ENCODE measurements around the gene CLUH. TPM values are rescaled to one million over a fixed set of nuclear protein-coding genes. Genes with fewer than 3 reads are reported as not detected.
A peak's percentile ranks its signal among the peaks of the same experiment; 100 is the strongest.

The CLUH gene
- total and polyA plus RNA-seq, 2 experiments from 2014 or later: 45.5 to 50.2 TPM

DNA sequence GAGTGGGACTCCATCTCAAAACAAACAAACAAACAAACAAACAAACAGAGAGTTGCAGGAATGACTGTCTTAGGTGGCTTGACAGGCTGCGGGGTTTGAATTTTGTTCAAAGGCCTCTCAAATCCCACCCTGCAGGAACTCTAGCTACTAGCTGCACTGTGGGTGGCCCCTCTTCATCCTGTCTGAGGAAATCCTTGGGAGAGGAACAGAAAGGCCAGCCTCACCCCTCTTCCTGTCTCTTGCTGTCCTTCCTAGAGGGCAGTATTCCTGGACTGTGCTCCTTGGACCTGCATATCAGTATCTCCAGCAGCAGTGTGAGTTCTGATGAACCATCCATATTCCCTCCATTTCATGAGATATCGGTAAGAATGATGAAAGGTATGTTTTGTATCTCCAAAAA, 39.9 kb upstream of the CLUH start:
- Histone ChIP-seq H3K4me1 (ENCODE audit: insufficient read depth) (peaks cover 7% of the 10 kb centered on the region), H3K9me3 (ENCODE audit: low read depth) (no peaks in the 10 kb centered on the region), H3K36me3 (replicated peaks; ENCODE audit: insufficient read depth, low read depth) (no peaks in the 10 kb centered on the region), H3K4me2 (no peak overlapping the region), H4K20me1 (ENCODE audit: insufficient read depth, poor library complexity, severe bottlenecking) (no peaks in the 10 kb centered on the region), H3K27ac (no peak overlapping the region), H3K4me3 (no peak overlapping the region), H3K79me2 (no peaks in the 10 kb centered on the region), H2AFZ (no peak overlapping the region), H3K9me2 (replicated peaks; ENCODE audit: insufficient read depth) (no peaks in the 10 kb centered on the region), H3K27me3 (peaks cover 76% of the 10 kb centered on the region)
- WGBS (ENCODE audit: low lambda C conversion rate, missing lambda C conversion rate): 63% methylated on average over 2 of the region's 2 CpGs
- TF ChIP-seq EZH2 (IDR thresholded peaks at IDR 0.05; ENCODE audit: borderline replicate concordance) (no peak), EZH2phosphoT487 (IDR thresholded peaks at IDR 0.05; ENCODE audit: low read depth, severe bottlenecking, unreplicated experiment) (no peak)
- TF ChIP-seq, protein P1, sequence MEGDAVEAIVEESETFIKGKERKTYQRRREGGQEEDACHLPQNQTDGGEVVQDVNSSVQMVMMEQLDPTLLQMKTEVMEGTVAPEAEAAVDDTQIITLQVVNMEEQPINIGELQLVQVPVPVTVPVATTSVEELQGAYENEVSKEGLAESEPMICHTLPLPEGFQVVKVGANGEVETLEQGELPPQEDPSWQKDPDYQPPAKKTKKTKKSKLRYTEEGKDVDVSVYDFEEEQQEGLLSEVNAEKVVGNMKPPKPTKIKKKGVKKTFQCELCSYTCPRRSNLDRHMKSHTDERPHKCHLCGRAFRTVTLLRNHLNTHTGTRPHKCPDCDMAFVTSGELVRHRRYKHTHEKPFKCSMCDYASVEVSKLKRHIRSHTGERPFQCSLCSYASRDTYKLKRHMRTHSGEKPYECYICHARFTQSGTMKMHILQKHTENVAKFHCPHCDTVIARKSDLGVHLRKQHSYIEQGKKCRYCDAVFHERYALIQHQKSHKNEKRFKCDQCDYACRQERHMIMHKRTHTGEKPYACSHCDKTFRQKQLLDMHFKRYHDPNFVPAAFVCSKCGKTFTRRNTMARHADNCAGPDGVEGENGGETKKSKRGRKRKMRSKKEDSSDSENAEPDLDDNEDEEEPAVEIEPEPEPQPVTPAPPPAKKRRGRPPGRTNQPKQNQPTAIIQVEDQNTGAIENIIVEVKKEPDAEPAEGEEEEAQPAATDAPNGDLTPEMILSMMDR (IDR thresholded peaks at IDR 0.05; ENCODE audit: poor library complexity): no peak
- no peak for DNase-seq (ENCODE audit: low spot score)

DNA sequence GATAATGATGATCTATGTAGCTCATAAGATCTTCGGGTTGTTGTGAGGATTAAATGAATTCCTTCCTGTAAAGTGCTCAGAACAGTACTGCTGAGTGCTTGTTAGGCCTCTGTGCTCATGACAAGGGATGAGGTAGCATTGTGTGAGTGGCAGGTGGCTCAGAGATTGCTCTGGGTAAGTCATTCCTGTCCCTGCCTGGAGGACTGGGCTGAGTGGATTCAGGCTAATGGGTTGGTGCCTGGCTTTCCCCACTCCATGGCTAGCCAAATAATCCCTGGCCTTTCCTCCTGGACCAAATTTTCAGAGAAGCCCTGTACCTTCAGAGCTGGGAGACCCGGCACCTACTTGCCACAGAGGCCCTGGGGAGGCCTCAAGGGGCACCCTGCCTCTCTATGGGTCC, 39.2 kb upstream of the CLUH start:
- no peak overlapping the region for H3K27ac ChIP-seq
- H3K27me3 ChIP-seq: peaks cover 74% of the 10 kb centered on the region
- peaks cover under 1% of the 10 kb centered on the region for H3K4me1 ChIP-seq (ENCODE audit: insufficient read depth)
- TF ChIP-seq, protein P1 (IDR thresholded peaks at IDR 0.05; ENCODE audit: poor library complexity): no peak
- no peak for TF ChIP-seq EZH2 (IDR thresholded peaks at IDR 0.05; ENCODE audit: borderline replicate concordance)
- TF ChIP-seq EZH2phosphoT487 (IDR thresholded peaks at IDR 0.05; ENCODE audit: low read depth, severe bottlenecking, unreplicated experiment): no peak
- H2AFZ ChIP-seq: no peak overlapping the region
- no peak for DNase-seq (ENCODE audit: low spot score)
- H3K9me2 ChIP-seq (replicated peaks; ENCODE audit: insufficient read depth): no peaks in the 10 kb centered on the region
- H4K20me1 ChIP-seq (ENCODE audit: insufficient read depth, poor library complexity, severe bottlenecking): no peaks in the 10 kb centered on the region
- H3K9me3 ChIP-seq (ENCODE audit: low read depth): no peaks in the 10 kb centered on the region
- 82% methylated on average over 2 of the region's 2 CpGs for WGBS (ENCODE audit: low lambda C conversion rate, missing lambda C conversion rate)
- no peaks in the 10 kb centered on the region for H3K36me3 ChIP-seq (replicated peaks; ENCODE audit: insufficient read depth, low read depth)
- no peaks in the 10 kb centered on the region for H3K79me2 ChIP-seq
- no peak overlapping the region for H3K4me3 ChIP-seq
- H3K4me2 ChIP-seq: no peak overlapping the region

DNA sequence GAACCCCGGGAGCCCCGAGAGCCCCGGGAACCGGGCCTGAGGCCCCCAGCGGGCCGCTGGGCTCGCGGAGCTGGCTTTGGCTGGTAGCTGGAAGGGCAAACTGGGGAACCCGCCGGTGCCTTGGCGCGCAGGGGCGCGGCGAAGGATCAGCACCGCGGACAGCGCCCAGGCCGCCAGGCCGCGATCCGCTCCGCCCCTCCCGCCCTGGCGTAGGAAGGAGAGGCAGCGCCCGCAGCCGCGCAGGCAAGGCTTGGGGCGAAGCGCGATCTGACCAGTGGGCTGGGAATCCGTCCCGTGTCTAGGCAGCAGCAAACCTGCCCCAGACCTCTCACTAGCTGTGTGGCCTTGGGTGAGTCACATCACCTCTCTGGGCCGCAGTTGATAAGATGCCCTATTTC, 38.2 kb upstream of the CLUH start:
- peaks cover 76% of the 10 kb centered on the region for H3K27me3 ChIP-seq
- WGBS (ENCODE audit: low lambda C conversion rate, missing lambda C conversion rate): 1% methylated on average over 26 of the region's 35 CpGs
- no peaks in the 10 kb centered on the region for H3K9me2 ChIP-seq (replicated peaks; ENCODE audit: insufficient read depth)
- H3K4me1 ChIP-seq (ENCODE audit: insufficient read depth): no peaks in the 10 kb centered on the region
- no peaks in the 10 kb centered on the region for H3K79me2 ChIP-seq
- TF ChIP-seq, protein P1 (IDR thresholded peaks at IDR 0.05; ENCODE audit: poor library complexity): no peak
- TF ChIP-seq EZH2phosphoT487 (IDR thresholded peaks at IDR 0.05; ENCODE audit: low read depth, severe bottlenecking, unreplicated experiment) (no peak), EZH2 (IDR thresholded peaks at IDR 0.05; ENCODE audit: borderline replicate concordance) (no peak)
- H3K4me2 ChIP-seq: peak overlapping the region; percentile 78
- H3K36me3 ChIP-seq (replicated peaks; ENCODE audit: insufficient read depth, low read depth): no peaks in the 10 kb centered on the region
- no peak overlapping the region for H3K4me3 ChIP-seq
- peak; percentile 91 for DNase-seq (ENCODE audit: low spot score)
- no peaks in the 10 kb centered on the region for H4K20me1 ChIP-seq (ENCODE audit: insufficient read depth, poor library complexity, severe bottlenecking)
- H3K9me3 ChIP-seq (ENCODE audit: low read depth): no peaks in the 10 kb centered on the region
- H2AFZ ChIP-seq: no peak overlapping the region
- H3K27ac ChIP-seq: no peak overlapping the region
